LNCaP clone FGC (cell line): ENCODE data around the gene TSSK6.
"Not testable (repeated sequence)": the region's sequence is repeated elsewhere in the genome, so short reads cannot be mapped to it uniquely, and the experiment has no call there.

ENCODE experiments used
- DNase-seq: peaks from one replicate; pipeline ENCODE4 v3.0.0-alpha.2; 2011; ENCODE audit warnings: low read depth
- H3K4me3 ChIP-seq: 2 replicates; pipeline ENCODE4 v1.5.1; 2011; ENCODE audit warnings: mild to moderate bottlenecking, low read depth, low read length, control low read depth
- TF ChIP-seq, protein P1 (sequence below): IDR thresholded peaks from 2 replicates; pipeline ENCODE4 v1.5.1; 2012; ENCODE audit warnings: mild to moderate bottlenecking; ENCODE audit not compliant: control insufficient read depth, insufficient read depth; ENCODE audit errors: extremely low read depth

TSSK6 gene

DNA sequence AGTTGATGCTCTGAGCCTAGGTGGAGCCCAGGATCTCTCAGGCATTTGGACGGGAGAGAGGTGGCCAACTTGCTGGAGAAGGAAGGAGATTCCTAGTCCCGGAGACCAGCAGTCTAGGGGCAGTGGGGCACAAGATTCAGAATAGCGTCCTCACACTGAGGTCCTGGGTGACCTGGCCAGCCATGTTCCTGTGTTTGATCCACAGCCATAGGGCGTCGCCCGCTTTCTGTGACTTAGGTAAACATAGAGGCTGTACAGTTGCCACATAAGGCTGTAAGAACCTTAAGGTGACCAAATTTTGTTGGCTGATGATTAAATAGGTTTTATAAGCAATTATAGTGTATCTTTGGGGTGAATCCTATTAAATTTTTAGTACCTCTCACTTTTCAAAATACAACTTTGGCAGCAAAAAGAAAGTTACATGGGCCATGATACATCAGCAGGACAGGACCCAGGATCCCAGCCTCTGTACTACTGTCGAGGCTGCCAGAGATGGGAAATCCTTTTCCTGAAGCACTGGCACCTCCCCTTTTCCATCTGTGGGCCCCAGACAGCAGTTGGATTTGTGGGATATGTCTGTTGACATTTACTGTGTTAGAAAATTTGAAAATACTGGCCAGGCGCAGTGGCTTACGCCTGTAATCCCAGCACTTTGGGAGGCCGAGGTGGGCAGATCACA, 37.5 kb downstream of the TSSK6 start:
- no peak overlapping the region for H3K4me3 ChIP-seq
- DNase-seq = peak; percentile 59
- TF ChIP-seq, protein P1, sequence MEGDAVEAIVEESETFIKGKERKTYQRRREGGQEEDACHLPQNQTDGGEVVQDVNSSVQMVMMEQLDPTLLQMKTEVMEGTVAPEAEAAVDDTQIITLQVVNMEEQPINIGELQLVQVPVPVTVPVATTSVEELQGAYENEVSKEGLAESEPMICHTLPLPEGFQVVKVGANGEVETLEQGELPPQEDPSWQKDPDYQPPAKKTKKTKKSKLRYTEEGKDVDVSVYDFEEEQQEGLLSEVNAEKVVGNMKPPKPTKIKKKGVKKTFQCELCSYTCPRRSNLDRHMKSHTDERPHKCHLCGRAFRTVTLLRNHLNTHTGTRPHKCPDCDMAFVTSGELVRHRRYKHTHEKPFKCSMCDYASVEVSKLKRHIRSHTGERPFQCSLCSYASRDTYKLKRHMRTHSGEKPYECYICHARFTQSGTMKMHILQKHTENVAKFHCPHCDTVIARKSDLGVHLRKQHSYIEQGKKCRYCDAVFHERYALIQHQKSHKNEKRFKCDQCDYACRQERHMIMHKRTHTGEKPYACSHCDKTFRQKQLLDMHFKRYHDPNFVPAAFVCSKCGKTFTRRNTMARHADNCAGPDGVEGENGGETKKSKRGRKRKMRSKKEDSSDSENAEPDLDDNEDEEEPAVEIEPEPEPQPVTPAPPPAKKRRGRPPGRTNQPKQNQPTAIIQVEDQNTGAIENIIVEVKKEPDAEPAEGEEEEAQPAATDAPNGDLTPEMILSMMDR = no peak

DNA sequence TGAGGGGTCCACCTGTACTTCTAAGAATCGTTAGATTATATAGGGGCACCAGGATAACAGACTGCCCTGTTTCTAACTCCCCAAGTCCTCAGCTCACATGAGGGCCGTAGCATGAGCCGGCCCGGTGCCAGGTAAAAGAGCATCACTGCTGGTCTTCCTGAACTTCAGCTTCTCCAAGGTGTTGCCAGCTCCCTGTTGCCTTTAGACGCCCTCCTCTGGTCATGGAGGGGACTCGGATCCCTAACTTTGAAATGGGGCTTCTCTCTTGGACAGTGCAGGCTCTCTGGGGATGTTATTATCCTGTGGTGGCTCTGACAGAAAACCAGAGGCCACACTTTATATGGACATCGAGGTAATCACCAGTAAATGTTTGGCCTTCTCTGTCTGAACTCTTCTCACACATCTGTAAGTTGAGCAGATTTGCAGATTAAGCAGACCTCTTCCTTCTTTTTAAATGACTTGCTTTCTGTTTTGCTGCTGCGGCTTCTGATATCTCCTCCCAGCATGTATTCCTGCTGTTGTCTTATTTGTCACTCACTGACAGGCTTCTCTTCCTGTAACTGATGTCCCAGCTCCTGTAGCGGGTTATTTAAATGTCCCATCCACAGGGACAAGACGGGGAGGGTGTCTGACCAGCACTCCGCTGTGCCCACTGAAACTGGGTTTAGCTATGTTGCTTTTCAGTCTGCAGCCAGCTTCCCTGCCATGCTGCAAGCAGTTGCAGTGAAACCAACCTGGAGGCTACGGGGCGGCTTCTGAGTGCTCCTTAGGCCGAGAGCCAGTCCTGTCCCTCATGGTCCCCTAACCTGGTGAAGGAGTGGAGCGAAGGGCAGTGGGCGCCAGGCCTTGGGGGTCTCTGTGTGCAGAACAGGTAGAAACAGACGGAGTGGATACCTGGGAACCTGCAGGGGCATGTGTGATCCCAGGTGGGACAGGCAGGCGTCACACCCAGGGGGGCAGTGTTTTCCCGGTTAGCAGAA, 39.2 kb downstream of the TSSK6 start:
- DNase-seq = no peak
- TF ChIP-seq, protein P1 = peak; percentile 39
- H3K4me3 ChIP-seq = no peak overlapping the region

DNA sequence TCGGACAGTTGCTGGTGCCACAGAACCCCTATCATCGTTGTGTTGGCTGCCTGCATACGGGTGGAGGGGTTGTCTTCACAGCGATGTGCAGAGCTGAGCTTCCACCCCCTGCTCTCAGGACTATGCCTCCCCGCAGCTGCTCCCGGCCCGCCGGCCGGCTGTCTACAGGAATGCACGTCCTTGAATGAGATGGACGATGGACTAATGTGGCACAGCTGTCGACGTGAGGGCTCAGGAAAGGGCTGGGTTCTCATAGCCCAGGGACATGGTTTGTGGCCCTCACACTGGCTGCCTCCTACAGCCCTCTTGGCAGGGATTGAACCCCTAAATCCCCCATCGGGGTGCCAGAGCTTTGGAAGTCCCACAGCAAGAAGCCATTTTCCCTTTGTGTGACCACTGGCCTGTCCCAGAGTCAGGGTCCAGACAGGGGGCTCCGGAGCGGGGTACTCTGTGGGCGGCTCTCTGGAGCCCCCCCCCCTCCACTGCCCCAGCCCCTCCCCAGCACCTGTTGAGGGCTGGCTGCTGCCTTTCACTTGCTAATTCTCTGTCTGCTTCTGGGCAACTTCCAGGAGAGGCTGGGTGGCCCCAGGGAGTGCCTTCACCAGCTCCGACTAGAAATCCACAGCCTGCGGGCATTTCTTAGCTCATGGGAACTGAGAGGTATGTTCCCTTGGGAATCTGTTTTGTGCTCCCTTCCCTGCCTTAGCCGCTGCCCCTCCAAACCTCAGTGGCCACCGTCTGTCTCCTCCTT, 40.2 kb downstream of the TSSK6 start:
- no peak overlapping the region for H3K4me3 ChIP-seq
- DNase-seq = no peak
- TF ChIP-seq, protein P1 = no peak

DNA sequence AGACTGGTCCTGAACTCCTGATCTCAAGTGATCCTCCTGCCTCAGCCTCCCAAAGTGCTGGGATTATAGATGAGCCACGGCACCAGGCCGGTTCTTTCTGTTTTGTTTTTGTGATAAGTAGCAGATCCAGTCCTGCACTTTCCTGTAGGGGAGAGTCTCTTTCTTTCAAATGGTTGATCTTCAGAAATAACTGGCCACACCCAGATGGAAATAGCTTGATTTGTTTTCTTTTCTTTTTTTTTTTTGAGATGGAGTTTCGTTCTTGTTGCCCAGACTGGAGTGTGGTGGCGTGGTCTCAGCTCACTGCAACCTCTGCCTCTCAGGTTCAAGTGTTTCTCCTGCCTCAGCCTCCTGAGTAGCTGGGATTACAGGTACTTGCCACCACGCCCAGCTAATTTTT, 43.2 kb downstream of the TSSK6 start:
- not testable (repeated sequence) for DNase-seq, H3K4me3 ChIP-seq

DNA sequence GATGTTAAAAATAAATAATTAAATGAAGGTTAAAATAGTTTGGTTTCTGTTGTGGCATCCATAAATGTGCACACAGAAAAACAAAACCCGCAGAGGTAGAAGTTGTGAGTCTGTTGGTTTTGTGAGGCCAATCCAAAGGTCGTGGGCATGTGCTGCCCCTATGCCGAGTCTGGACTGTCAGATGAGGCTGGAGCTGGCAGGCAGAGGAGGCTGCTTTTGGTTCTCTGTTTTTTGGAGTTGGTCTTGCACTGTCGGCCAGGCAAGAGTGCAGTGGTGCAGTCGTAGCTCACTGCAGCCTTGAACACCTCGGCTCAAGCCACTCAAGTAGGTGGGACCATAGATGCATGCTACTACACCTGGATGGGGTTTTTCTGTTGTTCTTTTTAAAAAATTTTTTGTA, 43.7 kb downstream of the TSSK6 start:
- H3K4me3 ChIP-seq = no peak overlapping the region
- no peak for DNase-seq
- TF ChIP-seq, protein P1 = no peak

DNA sequence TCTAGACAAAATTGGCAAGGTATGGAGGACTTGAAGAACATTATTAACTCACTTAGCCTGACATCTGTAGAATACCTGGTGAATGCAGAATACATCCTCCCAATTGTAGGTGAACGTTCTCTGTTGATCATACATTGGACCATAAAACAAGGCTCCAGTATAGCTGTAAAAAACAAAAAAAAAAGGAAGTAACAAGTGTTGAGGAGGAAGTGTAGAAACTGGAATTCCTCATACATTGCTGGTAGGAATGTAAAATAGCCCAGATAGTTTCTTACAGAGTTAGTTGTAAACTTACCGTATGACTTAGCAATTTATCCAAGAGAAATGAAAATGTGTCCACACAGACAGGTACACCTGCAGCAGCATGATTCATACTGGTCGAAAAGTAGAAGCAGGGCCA, 44.8 kb downstream of the TSSK6 start:
- TF ChIP-seq, protein P1 = no peak
- DNase-seq = no peak
- no peak overlapping the region for H3K4me3 ChIP-seq
